Loucy (cell line): ENCODE measurements around the gene LAMC3.

Source experiments
- CTCF ChIP-seq: fragments of 200-600 bp; sonication (generic); conservative IDR thresholded peaks from 2 replicates; pipeline ENCODE4 v1.5.1; 2014; ENCODE audit warnings: mild to moderate bottlenecking, antibody characterized with exemption, low read length
- EZH2phosphoT487 ChIP-seq: fragments of 200-600 bp; IDR thresholded peaks from 2 replicates; pipeline ENCODE4 v1.6.1; 2018; ENCODE audit warnings: antibody characterized with exemption, mild to moderate bottlenecking, moderate library complexity, borderline replicate concordance

- TF ChIP-seq CTCF: no peak
- TF ChIP-seq EZH2phosphoT487: no peak
These were observed 12.1 kb upstream of the LAMC3 start for GRCh38 chr9:130996676-130997394.
